ENCODE results near the gene DYNLL2. TPM values are rescaled to one million over a fixed set of nuclear protein-coding genes. Genes with fewer than 3 reads are reported as not detected.
A peak's percentile ranks its signal among the peaks of the same experiment; 100 is the strongest.

DYNLL2 gene
- total and polyA plus RNA-seq, 3 experiments from 2014 or later: 1.4 to 41.0 (median 40.3) TPM

- ChIA-PET CTCF (no interaction called here), POLR2A (no interaction called here)
These were observed 3.8 kb upstream of the DYNLL2 start for GRCh38 chr17:58079300-58080033.

GRCh38 chr17:58081646-58082340 is 1.4 kb upstream of the DYNLL2 start:
- DNase-seq: no peak
- no peaks in the 10 kb centered on the region for H3K9me3 ChIP-seq (ENCODE audit: low read length)
- peak overlapping the region in 4 of 8 donors; percentile 37 to 70 (median 68) for H3K27ac Mint-ChIP-seq
- peaks cover 22 to 24% (median 23%) of the 10 kb centered on the region in 3 donors for H3K4me1 Mint-ChIP-seq
- no peaks in the 10 kb centered on the region for H3K27me3 ChIP-seq (ENCODE audit: insufficient read depth, low read length, poor library complexity, severe bottlenecking)
- peaks cover 9% of the 10 kb centered on the region for H3K36me3 ChIP-seq (ENCODE audit: insufficient read depth, low read length)
- H3K36me3 Mint-ChIP-seq: peaks cover 0 to 23% (median 0%) of the 10 kb centered on the region in 3 donors
- POLR2A ChIA-PET: interaction anchor here (3.0 kb wide), 1 partner anchor 75 kb away, joined by 24 read pairs; the partner anchor contains the start of gene SRSF1
- peaks cover 0 to 11% of the 10 kb centered on the region in 2 donors for H3K27me3 Mint-ChIP-seq
- no peak overlapping the region for H3K4me3 ChIP-seq (ENCODE audit: low read length)
- no peaks in the 10 kb centered on the region for H3K9me3 Mint-ChIP-seq
- CTCF ChIA-PET: no interaction called here
- peak overlapping the region; percentile 19 for H3K27ac ChIP-seq (ENCODE audit: low read depth, low read length)
- peaks cover 28% of the 10 kb centered on the region for H3K4me1 ChIP-seq (ENCODE audit: insufficient read depth, low read length)
- peak overlapping the region in 6 of 7 donors; percentile 5 to 77 (median 60) for H3K4me3 Mint-ChIP-seq

More at GRCh38 chr17:58079300-58080033, 3.8 kb upstream of the DYNLL2 start:
- DNase-seq: no peak
- H3K4me1 Mint-ChIP-seq: peaks cover 0 to under 1% (median 0%) of the 10 kb centered on the region in 3 donors
- Histone ChIP-seq H3K27me3 (ENCODE audit: insufficient read depth, low read length, poor library complexity, severe bottlenecking) (no peaks in the 10 kb centered on the region), H3K36me3 (ENCODE audit: insufficient read depth, low read length) (no peaks in the 10 kb centered on the region), H3K4me1 (ENCODE audit: insufficient read depth, low read length) (peaks cover 7% of the 10 kb centered on the region), H3K27ac (ENCODE audit: low read depth, low read length) (no peak overlapping the region), H3K4me3 (ENCODE audit: low read length) (no peak overlapping the region), H3K9me3 (ENCODE audit: low read length) (no peaks in the 10 kb centered on the region)
- H3K27me3 Mint-ChIP-seq: peaks cover 0 to 14% of the 10 kb centered on the region in 2 donors
- no peaks in the 10 kb centered on the region for H3K9me3 Mint-ChIP-seq
- peak overlapping the region in 1 of 8 donors; percentile 70 for H3K27ac Mint-ChIP-seq
- peaks cover 0 to 2% (median 0%) of the 10 kb centered on the region in 3 donors for H3K36me3 Mint-ChIP-seq
- H3K4me3 Mint-ChIP-seq: peak overlapping the region in 1 of 7 donors; percentile 77

DNA sequence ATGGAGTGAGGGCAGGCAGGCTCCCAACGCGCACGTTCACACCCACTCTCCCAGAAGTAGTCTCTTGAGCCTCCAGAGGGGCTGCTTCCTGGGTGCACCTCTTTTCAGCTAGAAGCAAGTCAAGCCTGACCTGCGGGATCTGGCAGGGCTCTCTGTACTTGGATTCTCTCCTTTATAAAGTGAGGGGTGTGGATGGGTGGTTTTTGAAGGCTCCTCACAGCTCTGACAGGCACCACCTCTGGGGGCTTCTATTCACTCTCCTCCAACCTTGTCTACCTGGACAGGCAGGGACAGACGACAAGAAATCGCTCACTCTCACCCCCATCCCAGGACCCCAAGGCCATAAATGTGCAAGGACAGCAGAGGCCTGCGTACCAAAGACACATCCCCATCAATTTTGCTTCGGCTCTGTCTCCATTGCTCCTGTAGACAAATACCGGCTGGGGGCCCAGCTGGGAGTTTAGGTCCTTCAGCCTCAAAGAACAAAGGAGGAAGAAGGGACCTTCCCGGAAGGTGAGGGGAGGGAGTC is 814 bp upstream of the DYNLL2 start:
- H3K4me1 Mint-ChIP-seq: peaks cover 28 to 30% (median 29%) of the 10 kb centered on the region in 3 donors
- peaks cover 0 to 11% of the 10 kb centered on the region in 2 donors for H3K27me3 Mint-ChIP-seq
- DNase-seq: peak in 1 of 5 donors; percentile 13
- peak overlapping the region; percentile 19 for H3K27ac ChIP-seq (ENCODE audit: low read depth, low read length)
- H3K4me1 ChIP-seq (ENCODE audit: insufficient read depth, low read length): peaks cover 34% of the 10 kb centered on the region
- ChIA-PET CTCF (no interaction called here), POLR2A (interaction anchor here (2.2 to 3.0 kb wide), 2 partner anchors 75 to 232 kb away, joined by 9 to 24 read pairs; partner anchors contain the start of genes MRPS23 and SRSF1)
- peaks cover 16% of the 10 kb centered on the region for H3K36me3 ChIP-seq (ENCODE audit: insufficient read depth, low read length)
- H3K9me3 ChIP-seq (ENCODE audit: low read length): no peaks in the 10 kb centered on the region
- H3K4me3 ChIP-seq (ENCODE audit: low read length): peak overlapping the region; percentile 27
- H3K9me3 Mint-ChIP-seq: no peaks in the 10 kb centered on the region
- peaks cover 0 to 29% (median 0%) of the 10 kb centered on the region in 3 donors for H3K36me3 Mint-ChIP-seq
- H3K4me3 Mint-ChIP-seq: peak overlapping the region; percentile 7 to 83 (median 58)
- H3K27ac Mint-ChIP-seq: peak overlapping the region in 3 of 8 donors; percentile 26 to 82 (median 36)
- H3K27me3 ChIP-seq (ENCODE audit: insufficient read depth, low read length, poor library complexity, severe bottlenecking): no peaks in the 10 kb centered on the region

- Mint-ChIP-seq H3K27ac (peak overlapping the region; percentile 79 to 93 (median 90)), H3K4me1 (peaks cover 40 to 42% (median 42%) of the 10 kb centered on the region in 3 donors), H3K27me3 (peaks cover 0 to 11% of the 10 kb centered on the region in 2 donors), H3K4me3 (peak overlapping the region; percentile 88 to 96 (median 91)), H3K9me3 (no peaks in the 10 kb centered on the region), H3K36me3 (peaks cover 6 to 42% (median 8%) of the 10 kb centered on the region in 3 donors)
- Histone ChIP-seq H3K36me3 (ENCODE audit: insufficient read depth, low read length) (peaks cover 28% of the 10 kb centered on the region), H3K4me3 (ENCODE audit: low read length) (peak overlapping the region; percentile 88), H3K27me3 (ENCODE audit: insufficient read depth, low read length, poor library complexity, severe bottlenecking) (no peaks in the 10 kb centered on the region), H3K4me1 (ENCODE audit: insufficient read depth, low read length) (peaks cover 41% of the 10 kb centered on the region), H3K9me3 (ENCODE audit: low read length) (no peaks in the 10 kb centered on the region), H3K27ac (ENCODE audit: low read depth, low read length) (peak overlapping the region; percentile 90)
- peak; percentile 56 to 85 (median 72) for DNase-seq
- POLR2A ChIA-PET: interaction anchor here (0.6 to 3.0 kb wide), 5 partner anchors 77 to 448 kb away, joined by 3 to 24 read pairs (median 5); partner anchors contain the start of genes MRPS23 and SRSF1
- CTCF ChIA-PET: interaction anchor here (0.7 to 1.9 kb wide), 6 partner anchors 28 to 191 kb away, joined by 3 to 4 read pairs (median 3); partner anchors contain the start of gene SRSF1
These were observed 485 bp downstream of the DYNLL2 start for GRCh38 chr17:58083491-58084316.

DNA sequence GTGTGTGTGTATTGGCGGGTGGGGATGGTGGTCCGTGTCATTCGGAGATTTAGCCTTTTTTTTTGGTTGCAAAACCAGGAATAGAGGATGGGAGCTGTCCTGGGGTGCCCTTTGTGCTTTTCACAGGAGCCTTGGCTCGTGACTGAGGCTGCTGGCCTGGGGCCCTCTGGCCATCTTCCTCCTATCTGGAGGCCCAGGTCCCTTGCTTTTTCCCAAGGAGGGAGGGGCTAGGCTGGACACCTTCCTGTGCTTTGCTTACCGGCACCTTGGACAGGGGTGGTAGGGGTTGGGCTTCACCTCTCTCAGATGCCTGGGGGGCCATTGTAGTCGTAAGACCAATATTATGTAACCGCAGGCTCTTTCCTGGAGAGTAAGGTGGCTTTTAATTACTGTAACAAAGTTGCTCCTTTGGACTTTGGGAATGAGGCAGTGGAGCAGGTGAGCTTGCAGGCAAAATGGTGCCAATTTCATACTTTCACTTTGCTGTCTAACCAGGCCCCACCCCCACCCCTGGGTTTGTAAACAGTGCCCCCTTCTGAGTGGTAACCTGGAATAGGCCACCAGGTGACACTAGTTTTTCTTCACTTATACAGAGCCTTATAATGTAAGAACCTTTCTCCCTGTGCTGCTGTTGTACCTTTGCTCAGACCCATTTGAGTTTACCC is 1.2 kb downstream of the DYNLL2 start:
- no peaks in the 10 kb centered on the region for H3K9me3 ChIP-seq (ENCODE audit: low read length)
- H3K27me3 Mint-ChIP-seq: peaks cover 0 to 6% of the 10 kb centered on the region in 2 donors
- H3K9me3 Mint-ChIP-seq: no peaks in the 10 kb centered on the region
- peaks cover 35% of the 10 kb centered on the region for H3K36me3 ChIP-seq (ENCODE audit: insufficient read depth, low read length)
- ChIA-PET POLR2A (interaction anchor here (0.6 to 3.0 kb wide), 4 partner anchors 77 to 447 kb away, joined by 3 to 24 read pairs (median 7); partner anchors contain the start of genes MRPS23 and SRSF1), CTCF (interaction anchor here (0.7 to 1.9 kb wide), 6 partner anchors 28 to 192 kb away, joined by 3 to 4 read pairs (median 3); partner anchors contain the start of gene SRSF1)
- peaks cover 41% of the 10 kb centered on the region for H3K4me1 ChIP-seq (ENCODE audit: insufficient read depth, low read length)
- peak overlapping the region; percentile 90 for H3K27ac ChIP-seq (ENCODE audit: low read depth, low read length)
- DNase-seq: peak; percentile 35 to 67 (median 41)
- peak overlapping the region; percentile 88 to 96 (median 91) for H3K4me3 Mint-ChIP-seq
- peaks cover 42 to 49% (median 43%) of the 10 kb centered on the region in 3 donors for H3K4me1 Mint-ChIP-seq
- peak overlapping the region; percentile 88 for H3K4me3 ChIP-seq (ENCODE audit: low read length)
- peaks cover 6 to 50% (median 10%) of the 10 kb centered on the region in 3 donors for H3K36me3 Mint-ChIP-seq
- H3K27me3 ChIP-seq (ENCODE audit: insufficient read depth, low read length, poor library complexity, severe bottlenecking): no peaks in the 10 kb centered on the region
- H3K27ac Mint-ChIP-seq: peak overlapping the region; percentile 79 to 93 (median 91)

GRCh38 chr17:58085039-58085715 is 2.0 kb downstream of the DYNLL2 start:
- ChIA-PET CTCF (interaction anchor here (1.0 to 1.5 kb wide), 3 partner anchors 78 to 99 kb away, joined by 3 read pairs; partner anchors contain the start of gene SRSF1), POLR2A (interaction anchor here (3.0 kb wide), 1 partner anchor 78 kb away, joined by 24 read pairs; the partner anchor contains the start of gene SRSF1)
- Mint-ChIP-seq H3K27ac (peak overlapping the region; percentile 47 to 93 (median 90)), H3K36me3 (peaks cover 6 to 57% (median 10%) of the 10 kb centered on the region in 3 donors), H3K9me3 (no peaks in the 10 kb centered on the region), H3K4me3 (peak overlapping the region; percentile 88 to 96 (median 91)), H3K4me1 (peaks cover 49 to 57% (median 50%) of the 10 kb centered on the region in 3 donors), H3K27me3 (no peaks in the 10 kb centered on the region)
- DNase-seq: no peak
- Histone ChIP-seq H3K9me3 (ENCODE audit: low read length) (no peaks in the 10 kb centered on the region), H3K36me3 (ENCODE audit: insufficient read depth, low read length) (peaks cover 43% of the 10 kb centered on the region), H3K27ac (ENCODE audit: low read depth, low read length) (no peak overlapping the region), H3K4me3 (ENCODE audit: low read length) (peak overlapping the region; percentile 88), H3K27me3 (ENCODE audit: insufficient read depth, low read length, poor library complexity, severe bottlenecking) (no peaks in the 10 kb centered on the region), H3K4me1 (ENCODE audit: insufficient read depth, low read length) (peaks cover 41% of the 10 kb centered on the region)
